Upper lobe of right lung (tissue), 1 donor: ENCODE data around the gene PLXNA2. TPM values are rescaled to one million over a fixed set of nuclear protein-coding genes. Genes with fewer than 3 reads are reported as not detected.

Experiments used
- ATAC-seq: fragments of 200-7000 bp; cut with Tn5 transposase; one replicate; pipeline ENCODE4 v1.9.1; 2020; ENCODE audit warnings: mild to moderate bottlenecking, moderate library complexity
- DNase-seq: peaks from one replicate; pipeline ENCODE4 v3.0.0-alpha.2; 2020
- H3K27ac ChIP-seq: fragments of 200-600 bp; one replicate; pipeline ENCODE4 v1.8.0; 2022
- H3K27me3 ChIP-seq: fragments of 200-600 bp; one replicate; pipeline ENCODE4 v1.8.0; 2022; ENCODE audit warnings: mild to moderate bottlenecking
- H3K36me3 ChIP-seq: fragments of 200-600 bp; one replicate; pipeline ENCODE4 v1.8.0; 2022
- H3K4me1 ChIP-seq: fragments of 200-600 bp; one replicate; pipeline ENCODE4 v1.8.0; 2022
- H3K4me3 ChIP-seq: fragments of 200-600 bp; one replicate; pipeline ENCODE4 v1.8.0; 2022; ENCODE audit warnings: mild to moderate bottlenecking
- H3K9me3 ChIP-seq: fragments of 200-600 bp; one replicate; pipeline ENCODE4 v1.8.0; 2022
- CTCF ChIP-seq: fragments of 200-600 bp; IDR thresholded peaks from one replicate; pipeline ENCODE4 v1.8.0; 2022; ENCODE audit warnings: antibody characterized with exemption
- intact Hi-C: fragments of 100-400 bp; cut with DNase I; formaldehyde crosslinking; loops from one replicate; pipeline ENCODE4 v1.11.0; 2022
- total RNA-seq: library from RNA; stranded (reverse); fragmentation: NEBNext Ultra II Directional; extraction: Animal tissue kit (Norgen Biotek cat#: 25700); gene quantifications from one replicate; pipeline ENCODE4 v1.2.1, GENCODE V29; 2021
- donor health status: DM: no; HTN: yes; CAD: no; lungs with severe emphysema.

Gene PLXNA2
- total RNA-seq, 1 donor from 2014 or later = 98.5 TPM

GRCh38 chr1:208223136-208223535 lies 21.0 kb downstream of the PLXNA2 start:
- no peak for TF ChIP-seq CTCF
- intact Hi-C loops = no loop called here
- ATAC-seq = no peak
- DNase-seq = no peak
- Histone ChIP-seq H3K9me3 (no peaks in the 10 kb centered on the region), H3K27me3 (no peaks in the 10 kb centered on the region), H3K4me1 (peaks cover 76% of the 10 kb centered on the region), H3K36me3 (no peaks in the 10 kb centered on the region), H3K4me3 (no peak overlapping the region), H3K27ac (no peak overlapping the region)

GRCh38 chr1:208222376-208223126 lies 21.6 kb downstream of the PLXNA2 start:
- ATAC-seq (peak; percentile 6), DNase-seq (no peak)
- Histone ChIP-seq H3K4me3 (no peak overlapping the region), H3K36me3 (peaks cover 3% of the 10 kb centered on the region), H3K9me3 (no peaks in the 10 kb centered on the region), H3K27ac (peak overlapping the region; percentile 20), H3K27me3 (no peaks in the 10 kb centered on the region), H3K4me1 (peaks cover 76% of the 10 kb centered on the region)
- no peak for TF ChIP-seq CTCF
- intact Hi-C loops = no loop called here

- intact Hi-C loops = no loop called here
- peaks cover 68% of the 10 kb centered on the region for H3K4me1 ChIP-seq
- DNase-seq = no peak
Observed at GRCh38 chr1:208221291-208221622, 22.9 kb downstream of the PLXNA2 start.

DNA sequence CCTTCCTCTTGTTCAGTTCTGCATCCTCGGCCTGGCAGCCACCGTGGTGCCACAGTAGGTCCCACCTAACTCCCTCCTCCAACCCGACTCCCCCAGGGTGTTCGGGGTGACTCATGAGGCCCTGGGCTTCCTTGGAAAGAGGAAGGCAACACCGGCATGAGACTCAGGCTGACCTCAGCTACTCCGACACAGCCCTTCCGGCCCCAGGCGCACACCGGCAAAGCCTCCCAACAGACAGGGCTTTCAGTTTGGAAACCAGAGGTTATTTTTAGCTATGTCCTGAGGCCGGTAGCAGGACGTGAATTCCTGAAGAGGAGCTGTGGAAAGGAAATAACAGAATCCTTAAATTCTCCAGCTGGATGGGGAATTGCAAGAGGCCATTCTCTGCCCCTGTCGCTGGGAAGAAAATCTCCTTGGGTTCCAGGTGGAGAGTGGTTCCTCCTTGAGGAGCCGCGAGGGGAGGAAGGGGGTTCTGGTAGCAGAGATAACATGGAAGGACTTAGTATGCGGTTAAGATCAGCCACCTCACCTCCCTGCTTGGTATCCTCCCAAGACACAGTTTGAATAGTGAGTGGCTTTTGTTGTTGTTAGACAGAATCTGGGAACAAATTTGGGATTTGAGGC lies 24.4 kb downstream of the PLXNA2 start:
- no peaks in the 10 kb centered on the region for H3K27me3 ChIP-seq
- intact Hi-C loops = no loop called here
- ATAC-seq = peak; percentile 83
- no peak overlapping the region for H3K4me3 ChIP-seq
- DNase-seq = peak; percentile 79
- peak overlapping the region; percentile 71 for H3K27ac ChIP-seq
- H3K4me1 ChIP-seq = peaks cover 66% of the 10 kb centered on the region
- H3K9me3 ChIP-seq = no peaks in the 10 kb centered on the region
- TF ChIP-seq CTCF = no peak
- H3K36me3 ChIP-seq = peaks cover 30% of the 10 kb centered on the region

More at GRCh38 chr1:208221291-208221622, 22.9 kb downstream of the PLXNA2 start:
- H3K36me3 ChIP-seq = peaks cover 16% of the 10 kb centered on the region
- TF ChIP-seq CTCF = no peak
- H3K27me3 ChIP-seq = no peaks in the 10 kb centered on the region
- H3K4me3 ChIP-seq = no peak overlapping the region
- peak; percentile 32 for ATAC-seq
- H3K27ac ChIP-seq = peak overlapping the region; percentile 55
- H3K9me3 ChIP-seq = no peaks in the 10 kb centered on the region

- ATAC-seq (no peak), DNase-seq (no peak)
- TF ChIP-seq CTCF = no peak
- H3K27ac ChIP-seq = peak overlapping the region; percentile 71
- peaks cover 35% of the 10 kb centered on the region for H3K36me3 ChIP-seq
- H3K27me3 ChIP-seq = no peaks in the 10 kb centered on the region
- H3K9me3 ChIP-seq = no peaks in the 10 kb centered on the region
- H3K4me3 ChIP-seq = no peak overlapping the region
- peaks cover 71% of the 10 kb centered on the region for H3K4me1 ChIP-seq
- intact Hi-C loops = no loop called here
Observed at GRCh38 chr1:208219098-208219658, 25.0 kb downstream of the PLXNA2 start.
